Heart left ventricle (tissue), 16 donors: ENCODE data around the gene KCNH1. TPM values are rescaled to one million over a fixed set of nuclear protein-coding genes. Genes with fewer than 3 reads are reported as not detected.

Experiments
- ATAC-seq, 4 donors: fragments of 200-7000 bp; cut with Tn5 transposase; one replicate each; pipeline ENCODE4 v1.9.1; 2020 to 2022; ENCODE audit warnings: moderate library complexity in 4 of 4, mild to moderate bottlenecking in 3 of 4, moderate number of reproducible peaks in 1 of 4
- DNase-seq, 5 donors: peaks; one replicate each; pipeline ENCODE4 v3.0.0-alpha.2; 2020
- H3K27ac ChIP-seq, 12 donors: fragments of 200-600 bp; sonication (generic) in 4 of 12; one replicate each; pipeline versions ENCODE4 v1.5.0 to v1.8.0; 2016 to 2022; ENCODE audit warnings: mild to moderate bottlenecking in 2 of 12
- H3K27me3 ChIP-seq, 9 donors: fragments of 200-600 bp; sonication (generic) in 2 of 9; one replicate each; pipeline versions ENCODE4 v1.5.1 to v1.8.0; 2016 to 2022; ENCODE audit warnings: mild to moderate bottlenecking in 3 of 9
- H3K36me3 ChIP-seq, 9 donors: fragments of 200-600 bp; sonication (generic) in 2 of 9; one replicate each; pipeline versions ENCODE4 v1.5.0 to v1.8.0; 2018 to 2022; ENCODE audit warnings: mild to moderate bottlenecking in 2 of 9
- H3K4me1 ChIP-seq, 12 donors: fragments of 200-600 bp; sonication (generic) in 4 of 12; one replicate each; pipeline versions ENCODE4 v1.5.0 to v1.8.0; 2016 to 2022; ENCODE audit warnings: mild to moderate bottlenecking in 3 of 12
- H3K4me3 ChIP-seq, 12 donors: fragments of 200-600 bp; sonication (generic) in 4 of 12; one replicate each; pipeline versions ENCODE4 v1.5.0 to v1.8.0; 2017 to 2022; ENCODE audit warnings: mild to moderate bottlenecking in 9 of 12, moderate library complexity in 4 of 12
- H3K9me3 ChIP-seq, 12 donors: fragments of 200-600 bp; sonication (generic) in 4 of 12; one replicate each; pipeline versions ENCODE4 v1.5.0 to v1.8.0; 2016 to 2022; ENCODE audit warnings: mild to moderate bottlenecking in 1 of 12
- POLR2A ChIP-seq, 2 donors: fragments of 450-650 bp; IDR thresholded peaks; one replicate each; pipeline ENCODE4 v1.6.1; 2017; ENCODE audit warnings: antibody characterized with exemption in 2 of 2, mild to moderate bottlenecking in 2 of 2, moderate library complexity in 2 of 2
- WGBS, 4 donors: extraction: QIAGEN DNeasy Blood & Tissue Kit in 2 of 4; methylation state at CpG; one replicate each; pipeline versions ENCODE4 v1.1.5 to v1.1.7; 2013 to 2018; 5-methylcytosine and 5-hydroxymethylcytosine counted together
- intact Hi-C, 10 donors: fragments of 100-400 bp; cut with DNase I; formaldehyde crosslinking; loops; one replicate each; pipeline versions ENCODE4 v1.11.1 to v1.14.2; 2022
- polyA plus RNA-seq, 2 donors: library from polyadenylated mRNA; stranded (reverse); fragments of 200-250 nt; gene quantifications; one replicate each; pipeline ENCODE4 v1.2.3, GENCODE V29; 2013
- total RNA-seq, 9 donors: library from RNA; depleted of rRNA in 2 of 9; stranded (reverse); fragments of >200 nt in 2 of 9; fragmentation: NEBNext Ultra II Directional in 3 of 9; extraction: Animal tissue kit (Norgen Biotek cat#: 25700) in 3 of 9; gene quantifications; one replicate each; pipeline versions ENCODE4 v1.1.0 to v1.2.4, GENCODE V29; 2016 to 2023
- TF ChIP-seq, protein P1 (sequence below), 12 donors: fragments of 200-600 bp; sonication (generic) in 4 of 12; IDR thresholded peaks; one replicate each; pipeline versions ENCODE4 v1.5.0 to v1.8.0; 2018 to 2022; ENCODE audit warnings: antibody characterized with exemption in 12 of 12, mild to moderate bottlenecking in 5 of 12
- donor health status: ischemic (EF 13 %, LVEDD 7.1; RV severe dilation, severe dysfunction).
- donor health status: healthy with polysubstance abuse.
- donor health status: DM: no; HTN: yes; CAD: no.
- donor health status: DM: no; HTN: no; CAD: no.
- donor health status: ischemic (EF 25% LVEDD 6.9; RV normal size, moderate dysfunction).
- donor health status: ischemic (EF 25% LVEDD 5.7; RV mildly dilated, moderate dysfunction).
- donor health status: healthy.
- donor health status: DM: yes; HTN: yes; CAD: no.
- donor health status: ischemic (EF 35%, LVEDD 5.7; RV mildly dilated, moderate dysfunction).
- donor health status: nonischemic (EF 11% LVEDD 7.7; RV severe dilation, severe dysfunction).
- donor health status: DM: yes; HTN: yes; CAD: no.
- donor health status: PGD.
- donor health status: ischemic (EF 29% LVEDD 5.4; RV normal size, mild dysfunction).
- donor health status: nonischemic (EF 23%, LVEDD 6.1; RV moderate dilation, normal function).

The KCNH1 gene
- total and polyA plus RNA-seq, 11 donors: 0.03 TPM; not detected in 10

DNA sequence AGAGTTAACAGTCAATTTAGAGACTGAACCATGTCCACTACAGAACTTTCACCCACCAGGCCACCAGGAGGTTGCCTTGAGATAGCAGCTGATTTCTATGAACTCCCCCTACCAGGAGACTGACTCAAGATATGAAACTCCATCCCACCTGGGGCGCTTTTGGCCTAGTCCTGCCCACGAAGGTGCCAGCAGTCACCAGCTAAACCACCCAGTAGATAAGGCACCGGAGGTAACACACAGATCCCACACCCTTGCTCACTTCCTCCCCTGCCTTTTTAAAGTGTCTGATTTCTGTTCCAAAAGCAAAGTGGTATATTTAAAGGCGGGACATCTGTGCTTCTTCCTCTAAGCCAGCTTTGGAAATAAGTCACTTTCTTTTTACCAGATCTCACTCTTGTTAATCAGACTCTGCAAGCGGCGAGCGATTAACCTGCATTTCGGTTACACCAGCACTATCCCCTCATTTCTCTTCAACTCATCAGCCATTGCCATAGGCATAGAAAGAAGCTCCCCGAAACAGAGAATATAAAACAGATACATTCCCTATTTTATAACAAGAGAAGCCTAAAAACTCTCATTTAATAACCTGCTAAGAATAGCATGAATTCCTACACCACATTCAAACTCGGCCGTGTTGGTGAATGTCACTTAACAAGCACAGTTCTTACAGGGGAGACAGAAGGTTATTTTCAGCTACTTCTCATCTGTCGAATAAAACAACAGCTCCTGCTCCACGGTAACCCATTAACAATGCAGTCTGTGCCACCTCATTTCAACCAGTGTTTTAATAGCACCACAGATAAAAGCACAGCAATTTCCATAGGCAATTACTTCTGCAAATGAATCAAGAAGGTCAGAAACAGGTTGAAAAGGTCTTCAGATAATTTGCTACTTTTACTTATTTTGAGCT, 318.1 kb downstream of the KCNH1 start:
- peak in 3 of 4 donors; percentile 52 to 96 (median 88) for ATAC-seq
- intact Hi-C loops: no loop called here
- WGBS, 4 donors: 58 to 63% (median 61%) methylated on average over 13 of the region's 13 CpGs
- Histone ChIP-seq H3K27ac (peak overlapping the region in 3 of 12 donors; percentile 3 to 60 (median 6)), H3K4me1 (peaks cover 0 to 4% (median 0%) of the 10 kb centered on the region in 12 donors), H3K36me3 (no peaks in the 10 kb centered on the region), H3K4me3 (no peak overlapping the region), H3K9me3 (no peaks in the 10 kb centered on the region), H3K27me3 (no peaks in the 10 kb centered on the region)
- no peak for DNase-seq
- TF ChIP-seq POLR2A (IDR thresholded peaks at IDR 0.05): no peak
- TF ChIP-seq, protein P1, sequence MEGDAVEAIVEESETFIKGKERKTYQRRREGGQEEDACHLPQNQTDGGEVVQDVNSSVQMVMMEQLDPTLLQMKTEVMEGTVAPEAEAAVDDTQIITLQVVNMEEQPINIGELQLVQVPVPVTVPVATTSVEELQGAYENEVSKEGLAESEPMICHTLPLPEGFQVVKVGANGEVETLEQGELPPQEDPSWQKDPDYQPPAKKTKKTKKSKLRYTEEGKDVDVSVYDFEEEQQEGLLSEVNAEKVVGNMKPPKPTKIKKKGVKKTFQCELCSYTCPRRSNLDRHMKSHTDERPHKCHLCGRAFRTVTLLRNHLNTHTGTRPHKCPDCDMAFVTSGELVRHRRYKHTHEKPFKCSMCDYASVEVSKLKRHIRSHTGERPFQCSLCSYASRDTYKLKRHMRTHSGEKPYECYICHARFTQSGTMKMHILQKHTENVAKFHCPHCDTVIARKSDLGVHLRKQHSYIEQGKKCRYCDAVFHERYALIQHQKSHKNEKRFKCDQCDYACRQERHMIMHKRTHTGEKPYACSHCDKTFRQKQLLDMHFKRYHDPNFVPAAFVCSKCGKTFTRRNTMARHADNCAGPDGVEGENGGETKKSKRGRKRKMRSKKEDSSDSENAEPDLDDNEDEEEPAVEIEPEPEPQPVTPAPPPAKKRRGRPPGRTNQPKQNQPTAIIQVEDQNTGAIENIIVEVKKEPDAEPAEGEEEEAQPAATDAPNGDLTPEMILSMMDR (IDR thresholded peaks at IDR 0.05): no peak

DNA sequence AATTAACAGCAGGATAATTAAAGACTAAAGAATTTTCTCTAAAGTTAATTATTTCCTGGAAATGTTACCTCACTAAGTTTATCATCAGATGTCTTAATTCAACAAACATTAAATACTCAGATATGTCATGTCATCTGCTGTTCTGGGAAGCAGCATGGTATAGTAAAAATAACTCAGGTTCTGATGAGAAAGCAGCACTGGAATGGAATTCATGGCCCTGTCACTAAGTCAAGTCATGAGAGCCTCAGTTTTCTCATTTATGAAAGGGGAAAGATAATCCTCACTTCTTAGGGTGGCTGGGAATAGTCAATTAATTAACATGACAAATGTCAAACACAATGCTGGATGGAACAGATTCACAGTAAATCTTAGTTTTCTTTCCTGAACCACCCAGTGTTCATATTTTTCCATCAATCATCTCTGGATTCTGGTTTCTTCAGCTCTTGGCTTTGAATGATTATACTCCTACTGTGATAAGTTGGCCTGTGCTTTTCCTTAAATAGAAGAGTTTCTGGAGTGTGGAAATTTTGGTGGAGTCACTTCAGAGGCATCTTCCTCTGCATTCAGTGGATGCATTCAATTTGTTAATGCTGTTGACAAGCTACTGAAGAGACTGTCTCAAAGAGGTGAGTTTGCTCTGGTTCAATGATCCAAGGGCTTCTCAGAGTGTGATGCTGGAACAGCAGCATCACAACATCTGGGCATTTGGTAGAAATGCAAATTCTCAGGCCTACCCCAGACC, 319.4 kb downstream of the KCNH1 start:
- Histone ChIP-seq H3K4me1 (peaks cover 0 to 4% (median 0%) of the 10 kb centered on the region in 12 donors), H3K4me3 (no peak overlapping the region), H3K9me3 (no peaks in the 10 kb centered on the region), H3K27ac (no peak overlapping the region), H3K36me3 (no peaks in the 10 kb centered on the region), H3K27me3 (no peaks in the 10 kb centered on the region)
- TF ChIP-seq, protein P1 (IDR thresholded peaks at IDR 0.05): no peak
- TF ChIP-seq POLR2A (IDR thresholded peaks at IDR 0.05): no peak
- intact Hi-C loops: no loop called here
- ATAC-seq (no peak), DNase-seq (no peak)

DNA sequence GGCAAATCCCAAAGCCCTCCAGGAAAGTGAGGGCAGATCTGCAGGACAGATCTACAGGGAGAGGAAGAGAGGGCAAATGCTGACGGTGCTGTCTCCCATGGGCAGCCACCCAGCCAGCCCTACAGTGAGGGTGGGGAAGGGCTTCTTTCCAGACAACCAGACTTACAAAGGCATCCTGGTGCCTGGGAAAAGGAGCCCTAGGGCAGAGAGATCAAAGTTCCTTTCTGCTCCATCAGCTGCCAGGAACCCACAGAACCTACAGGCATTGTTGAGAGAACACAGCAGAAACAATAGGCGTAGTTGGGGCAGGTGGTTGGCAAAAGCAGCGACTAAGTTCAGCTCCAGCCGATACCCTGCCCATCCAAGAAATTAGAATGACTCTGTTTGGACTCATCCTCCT, 332.4 kb downstream of the KCNH1 start:
- WGBS, 4 donors: 86 to 93% (median 91%) methylated on average over 4 of the region's 4 CpGs
- peaks cover 0 to 5% (median 0%) of the 10 kb centered on the region in 9 donors for H3K27me3 ChIP-seq
- H3K9me3 ChIP-seq: no peaks in the 10 kb centered on the region
- TF ChIP-seq POLR2A (IDR thresholded peaks at IDR 0.05): no peak
- TF ChIP-seq, protein P1 (IDR thresholded peaks at IDR 0.05): no peak
- no peak overlapping the region for H3K4me3 ChIP-seq
- intact Hi-C loops: no loop called here
- no peaks in the 10 kb centered on the region for H3K36me3 ChIP-seq
- ATAC-seq: no peak
- no peak for DNase-seq
- no peaks in the 10 kb centered on the region for H3K4me1 ChIP-seq
- H3K27ac ChIP-seq: no peak overlapping the region

DNA sequence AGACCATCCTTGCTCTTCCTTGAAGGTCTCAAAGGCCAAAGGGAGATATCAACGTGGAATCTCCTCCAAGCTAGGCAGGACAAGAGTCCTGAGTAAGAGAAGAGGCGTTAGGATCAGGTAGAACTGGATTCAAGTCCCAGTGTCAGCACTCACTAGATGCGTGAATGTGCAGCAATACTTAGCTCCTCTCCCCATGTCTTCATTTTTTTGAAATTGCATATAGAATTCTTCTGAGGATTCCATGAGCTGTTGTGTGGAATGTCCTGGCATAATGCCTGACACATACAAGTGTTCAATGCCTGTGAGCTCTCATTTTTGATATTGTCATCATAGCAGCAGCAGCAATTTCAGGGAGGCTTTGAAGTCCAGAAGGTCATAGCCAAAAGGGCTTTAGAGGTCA, 333.2 kb downstream of the KCNH1 start:
- DNase-seq (no peak), ATAC-seq (no peak)
- intact Hi-C loops: no loop called here
- no peaks in the 10 kb centered on the region for H3K36me3 ChIP-seq
- H3K9me3 ChIP-seq: no peaks in the 10 kb centered on the region
- no peaks in the 10 kb centered on the region for H3K4me1 ChIP-seq
- H3K27me3 ChIP-seq: peaks cover 0 to 3% (median 0%) of the 10 kb centered on the region in 9 donors
- TF ChIP-seq, protein P1 (IDR thresholded peaks at IDR 0.05): no peak
- no peak for TF ChIP-seq POLR2A (IDR thresholded peaks at IDR 0.05)
- H3K4me3 ChIP-seq: no peak overlapping the region
- no peak overlapping the region for H3K27ac ChIP-seq
- 59 to 67% (median 62%) methylated on average over 3 of the region's 3 CpGs for WGBS, 4 donors
